Stimulated activated CD4-positive, alpha-beta T cell treated with anti-CD3 and anti-CD28 coated beads, Interleukin-4, amount 100 ng/mL, for 1 hour (primary cell): ENCODE results near the gene TMEM178A.

Source experiments
- DNase-seq: peaks from one replicate; pipeline ENCODE4 v3.0.0-alpha.2; 2020

TMEM178A gene

GRCh38 chr2:39682066-39682692 lies 16.5 kb downstream of the TMEM178A start:
- DNase-seq = no peak

- DNase-seq = no peak
Measured at GRCh38 chr2:39683022-39683699, 17.4 kb downstream of the TMEM178A start.

- DNase-seq = no peak
Measured at GRCh38 chr2:39684464-39684863, 18.7 kb downstream of the TMEM178A start.

- no peak for DNase-seq
Measured at GRCh38 chr2:39685126-39685525, 19.4 kb downstream of the TMEM178A start.

- DNase-seq = no peak
Measured at GRCh38 chr2:39686456-39686855, 20.7 kb downstream of the TMEM178A start.

- no peak for DNase-seq
Measured at GRCh38 chr2:39688181-39688580, 22.5 kb downstream of the TMEM178A start.

GRCh38 chr2:39689272-39689841 lies 23.6 kb downstream of the TMEM178A start:
- DNase-seq = no peak

GRCh38 chr2:39689876-39690275 lies 24.2 kb downstream of the TMEM178A start:
- DNase-seq = no peak

- no peak for DNase-seq
Measured at GRCh38 chr2:39693245-39693644, 27.5 kb downstream of the TMEM178A start.

GRCh38 chr2:39696101-39696553 lies 30.4 kb downstream of the TMEM178A start:
- DNase-seq = no peak

- no peak for DNase-seq
Measured at GRCh38 chr2:39696838-39697237, 31.1 kb downstream of the TMEM178A start.

GRCh38 chr2:39697454-39697853 lies 31.7 kb downstream of the TMEM178A start:
- DNase-seq = no peak

- no peak for DNase-seq
Measured at GRCh38 chr2:39701137-39701536, 35.4 kb downstream of the TMEM178A start.

GRCh38 chr2:39703181-39703872 lies 37.6 kb downstream of the TMEM178A start:
- DNase-seq = no peak

- DNase-seq = no peak
Measured at GRCh38 chr2:39704540-39704939, 38.8 kb downstream of the TMEM178A start.

GRCh38 chr2:39705638-39706037 lies 39.9 kb downstream of the TMEM178A start:
- no peak for DNase-seq

- no peak for DNase-seq
Measured at GRCh38 chr2:39706312-39706711, 40.6 kb downstream of the TMEM178A start.

- DNase-seq = no peak
Measured at GRCh38 chr2:39706945-39707344, 41.2 kb downstream of the TMEM178A start.

GRCh38 chr2:39708003-39708402 lies 42.3 kb downstream of the TMEM178A start:
- DNase-seq = no peak

- no peak for DNase-seq
Measured at GRCh38 chr2:39710807-39711206, 45.1 kb downstream of the TMEM178A start.

- DNase-seq = no peak
Measured at GRCh38 chr2:39712953-39713352, 47.2 kb downstream of the TMEM178A start.

GRCh38 chr2:39715095-39715494 lies 49.4 kb downstream of the TMEM178A start:
- DNase-seq = no peak

GRCh38 chr2:39715822-39716221 lies 50.1 kb downstream of the TMEM178A start:
- DNase-seq = no peak

- DNase-seq = no peak
Measured at GRCh38 chr2:39717067-39717466, 51.4 kb downstream of the TMEM178A start.
